Sigmoid colon (tissue), 4 donors: ENCODE data around the gene ATP8A1.

Source experiments
- CTCF ChIP-seq, 4 experiments: fragments of 450-650 bp in 3 of 4; fragments of 200-600 bp in 1 of 4; IDR thresholded peaks; one replicate each; pipeline ENCODE4 v1.5.1; 2016 to 2019; ENCODE audit warnings: antibody characterized with exemption in 4 of 4, mild to moderate bottlenecking in 3 of 4, moderate library complexity in 2 of 4
- POLR2A ChIP-seq, 2 donors: fragments of 450-650 bp; IDR thresholded peaks; one replicate each; pipeline ENCODE4 v1.6.1; 2016; ENCODE audit warnings: antibody characterized with exemption in 2 of 2, mild to moderate bottlenecking in 2 of 2, moderate library complexity in 2 of 2
- POLR2AphosphoS5 ChIP-seq, 4 donors: sonication (generic); formaldehyde crosslinking; IDR thresholded peaks; one replicate each; pipeline ENCODE4 v1.6.1; 2017; ENCODE audit warnings: antibody characterized with exemption in 4 of 4

GRCh38 chr4:42359711-42360110, 297.2 kb downstream of the ATP8A1 start:
- TF ChIP-seq POLR2A (IDR thresholded peaks at IDR 0.05) = no peak
- TF ChIP-seq CTCF (IDR thresholded peaks at IDR 0.05) = no peak
- TF ChIP-seq POLR2AphosphoS5 (IDR thresholded peaks at IDR 0.05) = no peak
